Stimulated activated CD8-positive, alpha-beta memory T cell treated with anti-CD3 and anti-CD28 coated beads, Interleukin-15, amount 100 ng/mL, for 4 hours (primary cell): ENCODE data around the gene ING1.
"Not testable (repeated sequence)": the region's sequence is repeated elsewhere in the genome, so short reads cannot be mapped to it uniquely, and the experiment has no call there.

Experiments used
- DNase-seq, 2 donors: peaks; one replicate each; pipeline ENCODE4 v3.0.0-alpha.2; 2020; ENCODE audit warnings: low read depth in 2 of 2

ING1 gene

DNA sequence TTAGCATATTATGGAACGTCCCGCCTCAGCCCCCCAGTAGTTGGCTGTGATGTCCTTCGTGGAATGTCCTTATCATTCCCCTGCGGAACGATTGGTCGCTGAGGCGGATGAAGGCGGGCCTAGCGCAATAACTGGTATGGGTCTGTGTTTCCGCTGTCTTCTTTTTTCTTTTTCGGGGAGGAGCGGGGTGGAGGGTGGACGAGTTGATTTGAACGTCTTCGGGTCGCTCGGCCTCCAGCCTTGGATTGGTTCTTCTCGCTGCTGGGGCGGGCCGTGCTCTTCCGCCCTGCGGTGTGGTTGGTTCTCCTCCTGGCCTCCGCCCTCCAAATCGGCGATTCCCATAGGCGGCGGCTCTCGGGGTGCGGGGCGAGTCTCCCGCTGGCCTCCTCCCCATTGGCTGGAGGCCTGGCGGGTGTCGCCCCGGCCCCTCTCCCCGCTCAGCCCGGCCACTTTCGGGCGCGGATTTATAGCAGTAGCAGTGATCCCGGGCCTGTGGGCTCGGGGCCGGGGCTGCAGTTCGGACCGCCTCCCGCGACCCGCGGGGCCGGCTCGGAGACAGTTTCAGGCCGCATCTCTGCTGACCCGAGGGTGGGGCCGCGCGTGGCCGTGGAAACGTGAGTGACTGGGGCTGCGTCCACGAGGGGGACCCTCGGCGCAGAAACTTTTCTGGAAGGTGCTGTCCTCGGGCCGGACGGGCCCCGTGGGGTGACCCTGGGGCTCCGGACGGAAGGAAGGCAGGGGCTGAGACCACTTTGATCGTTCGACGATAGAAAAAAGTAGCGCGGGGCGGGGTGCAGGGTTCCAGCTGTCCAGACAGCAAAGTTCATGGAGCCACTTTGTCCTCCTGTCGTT, 2.1 kb downstream of the ING1 start:
- peak; percentile 91 to 95 for DNase-seq

DNA sequence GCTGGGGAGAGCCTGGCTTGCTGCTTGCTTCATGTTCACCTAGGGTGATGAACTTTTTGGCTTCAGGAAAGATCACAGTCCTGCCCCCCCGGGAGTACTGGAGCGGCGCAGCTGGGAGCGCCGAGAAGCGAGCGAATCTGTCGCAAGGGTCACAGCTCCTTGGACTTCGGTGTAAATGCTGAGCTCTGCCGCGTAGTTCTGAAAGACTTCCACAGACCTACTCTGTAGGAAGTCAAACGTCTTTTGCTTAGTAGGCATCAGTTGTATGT, 2.7 kb downstream of the ING1 start:
- no peak for DNase-seq

DNA sequence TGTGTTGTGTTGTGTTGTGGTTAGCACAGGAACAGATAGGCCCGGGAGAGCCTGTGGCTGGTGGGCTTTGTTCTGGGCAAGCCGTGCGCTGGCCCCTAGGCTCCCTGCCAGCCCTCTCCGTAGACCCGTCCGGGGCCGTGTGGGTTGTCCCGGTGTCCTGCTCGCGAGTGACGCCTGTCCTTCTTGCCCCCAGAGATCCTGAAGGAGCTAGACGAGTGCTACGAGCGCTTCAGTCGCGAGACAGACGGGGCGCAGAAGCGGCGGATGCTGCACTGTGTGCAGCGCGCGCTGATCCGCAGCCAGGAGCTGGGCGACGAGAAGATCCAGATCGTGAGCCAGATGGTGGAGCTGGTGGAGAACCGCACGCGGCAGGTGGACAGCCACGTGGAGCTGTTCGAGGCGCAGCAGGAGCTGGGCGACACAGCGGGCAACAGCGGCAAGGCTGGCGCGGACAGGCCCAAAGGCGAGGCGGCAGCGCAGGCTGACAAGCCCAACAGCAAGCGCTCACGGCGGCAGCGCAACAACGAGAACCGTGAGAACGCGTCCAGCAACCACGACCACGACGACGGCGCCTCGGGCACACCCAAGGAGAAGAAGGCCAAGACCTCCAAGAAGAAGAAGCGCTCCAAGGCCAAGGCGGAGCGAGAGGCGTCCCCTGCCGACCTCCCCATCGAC, 5.7 kb downstream of the ING1 start:
- no peak for DNase-seq

DNA sequence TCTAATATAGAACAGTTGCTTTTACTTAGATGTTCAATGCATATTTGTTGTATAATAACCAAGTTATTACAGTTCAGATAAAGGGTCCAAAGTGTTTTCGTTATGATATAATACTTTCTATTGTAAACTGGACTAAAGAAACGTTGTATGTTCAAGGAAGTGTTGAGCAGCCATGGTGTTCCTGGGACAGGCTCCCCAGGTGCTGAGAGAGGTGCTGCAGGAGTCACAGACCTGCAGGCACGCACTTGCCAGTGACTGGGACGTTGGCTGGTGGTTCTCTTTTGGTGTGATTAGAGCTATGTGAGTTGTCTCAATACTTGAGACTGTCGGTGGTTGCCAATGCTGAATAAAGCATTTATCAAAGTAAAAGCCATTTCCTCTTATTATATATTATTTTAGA, 9.5 kb downstream of the ING1 start:
- DNase-seq, result no peak

DNA sequence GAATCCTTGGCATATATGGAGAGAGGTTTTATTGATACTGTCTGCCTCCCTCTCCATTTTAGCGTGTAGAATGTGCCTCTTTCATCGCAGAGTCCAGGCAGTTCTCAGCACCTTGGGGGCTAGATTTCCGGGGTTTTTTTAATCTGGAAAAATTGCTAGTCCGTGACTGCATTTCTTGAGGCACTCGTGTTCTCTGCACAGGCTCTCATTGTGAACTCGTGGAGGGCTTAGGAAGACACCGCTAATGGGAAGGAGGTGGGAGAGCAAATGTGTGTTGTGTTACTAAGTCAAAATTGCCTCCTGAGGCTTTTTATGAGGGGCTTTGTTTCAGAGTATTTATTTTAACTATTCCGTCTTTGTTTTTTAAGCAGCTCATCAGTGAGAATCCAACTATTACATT, 10.1 kb downstream of the ING1 start:
- DNase-seq, result no peak

DNA sequence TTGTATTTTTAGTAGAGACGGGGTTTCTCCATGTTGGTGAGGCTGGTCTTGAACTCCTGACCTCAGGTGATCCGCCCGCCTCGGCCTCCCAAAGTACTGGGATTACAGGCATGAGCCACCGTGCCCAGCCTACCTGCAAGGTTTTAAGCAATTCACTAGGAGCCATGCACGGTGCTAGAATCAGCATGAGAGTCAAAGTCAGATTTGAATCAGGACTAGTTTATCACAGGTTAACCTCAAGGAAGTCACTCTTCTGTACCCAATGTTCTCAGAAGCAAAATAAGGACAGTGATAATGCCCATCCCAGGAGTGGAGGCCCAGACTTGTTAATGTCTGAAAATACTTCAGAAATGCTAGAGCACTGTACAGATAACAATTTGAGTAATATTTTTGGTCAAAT, 12.7 kb downstream of the ING1 start:
- DNase-seq, result not testable (repeated sequence)

DNA sequence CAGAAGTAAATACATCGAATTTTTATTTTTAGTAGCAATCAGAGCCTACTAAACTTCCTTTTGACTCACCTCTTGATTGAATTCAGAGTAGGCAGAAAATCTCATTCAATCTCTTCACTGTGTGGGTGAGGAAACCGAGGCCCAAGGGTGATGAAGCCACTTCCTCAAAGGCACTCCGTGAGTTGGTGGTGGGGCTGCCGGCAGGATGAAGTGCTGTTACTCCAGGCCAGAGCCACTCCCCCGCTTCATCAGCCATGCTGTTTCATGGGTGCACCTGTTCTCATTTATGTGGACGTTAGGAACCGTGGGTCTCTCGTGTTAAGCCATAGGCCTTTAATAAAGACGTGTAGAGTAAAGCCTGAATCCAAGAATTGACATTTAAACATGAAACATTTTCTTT, 13.2 kb downstream of the ING1 start:
- DNase-seq, result peak; percentile 35 to 44

DNA sequence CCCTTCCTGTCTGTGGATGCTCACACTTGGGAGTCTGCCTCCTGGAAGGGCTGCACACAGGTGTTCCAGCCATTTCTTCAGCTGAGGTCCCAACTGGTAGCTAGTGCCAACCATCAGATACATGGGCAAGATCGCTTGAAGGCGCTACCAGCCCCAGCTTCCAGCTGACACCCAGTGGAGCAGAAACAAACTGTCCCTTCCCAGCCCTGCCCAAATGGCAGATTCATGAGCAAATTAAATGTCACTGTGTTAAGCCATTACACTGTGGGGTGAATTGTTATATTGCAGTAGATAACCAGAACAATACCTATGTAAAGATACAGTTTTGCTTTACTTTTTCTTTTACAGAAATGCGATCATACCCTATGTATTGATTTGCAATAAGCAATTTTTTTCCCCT, 17.6 kb downstream of the ING1 start:
- DNase-seq, result no peak

DNA sequence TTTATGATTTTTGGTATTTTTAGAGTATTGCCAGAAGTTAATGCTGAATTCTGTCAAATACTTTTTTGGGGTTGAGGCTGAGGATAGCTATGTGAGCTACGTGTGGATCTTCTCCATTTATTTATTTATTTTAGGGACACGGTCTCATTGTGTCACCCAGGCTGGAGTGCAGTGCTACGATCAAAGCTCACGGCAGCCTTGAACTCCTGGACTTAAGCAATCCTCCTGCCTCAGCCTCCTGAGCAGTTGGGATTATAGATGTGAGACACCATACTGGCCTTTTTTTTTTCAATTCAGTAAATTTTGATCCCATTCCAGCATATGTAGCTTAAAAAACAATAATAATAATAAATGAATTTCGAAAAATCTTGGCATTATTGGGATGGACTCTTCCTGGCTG, 21.1 kb downstream of the ING1 start:
- DNase-seq, result no peak

DNA sequence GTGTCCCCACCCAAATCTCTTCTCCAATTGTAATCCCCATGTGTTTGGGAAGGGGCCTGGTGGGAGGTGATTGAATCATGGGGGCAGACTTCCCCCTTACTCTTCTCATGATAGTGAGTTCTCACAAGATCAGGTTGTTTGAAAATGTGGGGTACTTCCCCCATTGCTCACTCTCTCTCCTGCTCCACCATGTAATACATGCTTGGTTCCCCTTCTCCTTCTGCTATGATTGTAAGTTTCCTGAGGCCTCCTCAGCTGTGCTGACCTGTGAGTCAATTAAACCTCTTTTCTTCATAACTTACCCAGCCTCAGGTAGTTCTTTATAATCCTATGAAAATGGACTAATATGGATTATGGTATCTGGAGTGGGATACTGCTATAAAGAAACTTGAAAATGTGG, 24.1 kb downstream of the ING1 start:
- DNase-seq, result no peak

DNA sequence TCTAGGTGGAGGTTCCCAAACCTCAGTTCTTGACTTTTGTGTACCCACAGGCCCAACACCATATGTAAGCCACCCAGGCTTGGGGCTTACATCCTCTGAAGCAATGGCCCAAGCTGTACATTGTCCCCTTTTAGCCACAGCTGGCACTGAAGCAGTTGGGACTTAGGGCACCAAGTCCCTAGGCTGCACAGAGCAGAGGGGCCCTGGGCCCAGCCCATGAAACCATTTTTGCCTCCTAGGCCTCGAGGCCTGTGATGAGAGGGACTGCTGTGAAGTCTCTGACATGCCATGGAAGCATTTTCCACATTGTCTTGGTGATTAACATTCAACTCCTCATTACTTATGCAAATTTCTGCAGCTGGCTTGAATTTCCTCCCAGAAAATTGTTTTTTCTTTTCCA, 30.2 kb downstream of the ING1 start:
- DNase-seq, result no peak

DNA sequence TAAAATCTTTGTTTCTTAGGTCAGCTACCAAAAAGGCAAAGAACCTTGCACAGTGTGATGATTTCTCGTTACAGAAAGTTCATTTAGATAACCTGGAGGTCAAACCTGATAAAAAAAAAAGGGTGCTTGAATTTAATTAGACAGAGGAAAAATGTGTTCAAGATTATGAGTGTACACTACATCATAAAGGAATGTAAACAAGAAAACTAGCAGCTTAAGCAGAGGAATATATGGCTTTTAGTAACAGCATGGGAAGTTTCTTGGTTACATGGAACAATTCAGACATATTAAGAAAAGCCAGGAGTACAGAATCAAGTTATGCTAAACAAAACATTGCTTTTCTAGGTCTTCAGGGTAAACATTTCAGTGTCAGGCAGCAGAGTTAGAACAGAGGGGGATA, 32.9 kb downstream of the ING1 start:
- no peak for DNase-seq

DNA sequence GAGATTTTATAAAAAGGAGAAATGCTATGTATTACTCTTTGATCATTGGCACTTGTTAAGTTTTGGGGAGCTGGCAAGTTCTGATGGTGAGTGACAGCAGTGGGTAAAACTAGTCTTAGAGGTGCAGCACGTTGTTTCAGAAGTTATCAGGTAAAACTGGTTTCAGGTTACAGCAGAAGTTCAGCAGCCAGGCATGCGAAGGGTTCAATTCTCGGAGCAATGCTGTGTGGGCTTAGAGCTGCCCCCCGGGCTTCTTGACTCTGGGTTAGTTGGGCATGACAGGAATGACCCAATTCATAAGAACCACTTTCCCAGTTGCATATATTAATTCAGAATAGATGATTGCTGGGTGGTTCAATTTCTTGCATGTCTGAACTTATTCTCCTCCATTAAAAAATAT, 34.8 kb downstream of the ING1 start:
- no peak for DNase-seq

DNA sequence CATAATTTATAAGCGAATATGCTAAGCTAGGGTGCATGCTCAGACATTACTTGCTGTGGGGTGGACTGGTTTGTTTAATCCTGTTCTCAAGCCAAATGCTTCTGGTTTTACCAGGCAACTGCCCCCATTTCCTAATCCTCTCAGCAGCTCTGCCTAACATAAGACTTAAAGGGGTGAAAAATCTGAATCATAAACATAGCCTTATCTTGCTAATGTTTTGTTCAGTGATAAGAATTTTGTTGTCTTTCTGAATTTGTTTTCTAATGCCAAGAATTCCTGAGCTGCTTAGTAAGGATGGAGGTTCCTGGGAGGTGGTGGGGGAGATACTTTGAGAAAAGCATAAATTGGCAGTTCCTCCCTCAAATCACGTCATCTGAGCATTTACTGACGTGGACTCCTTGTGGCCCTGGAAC, 42.7 kb downstream of the ING1 start:
- no peak for DNase-seq

DNA sequence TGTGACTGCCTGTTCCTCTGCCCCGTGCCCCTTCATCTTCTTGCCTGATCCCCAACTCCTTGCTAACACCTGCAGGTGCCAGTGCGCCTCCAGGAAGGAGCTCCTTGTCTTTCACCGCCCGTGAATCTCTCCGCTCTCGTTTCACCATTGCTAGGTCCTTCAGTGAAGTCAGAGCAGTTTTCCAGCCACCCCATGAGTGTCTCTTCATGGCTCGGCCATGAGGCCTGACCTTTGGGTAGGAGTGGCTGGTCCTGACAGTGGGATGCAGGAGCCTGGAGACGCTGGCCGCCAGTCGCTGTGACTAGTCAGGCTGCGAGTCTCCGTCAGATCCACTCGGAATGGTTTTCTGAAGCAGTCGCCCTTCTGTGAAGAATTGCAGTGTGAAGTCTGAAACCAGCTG, 43.8 kb downstream of the ING1 start:
- DNase-seq, result no peak

DNA sequence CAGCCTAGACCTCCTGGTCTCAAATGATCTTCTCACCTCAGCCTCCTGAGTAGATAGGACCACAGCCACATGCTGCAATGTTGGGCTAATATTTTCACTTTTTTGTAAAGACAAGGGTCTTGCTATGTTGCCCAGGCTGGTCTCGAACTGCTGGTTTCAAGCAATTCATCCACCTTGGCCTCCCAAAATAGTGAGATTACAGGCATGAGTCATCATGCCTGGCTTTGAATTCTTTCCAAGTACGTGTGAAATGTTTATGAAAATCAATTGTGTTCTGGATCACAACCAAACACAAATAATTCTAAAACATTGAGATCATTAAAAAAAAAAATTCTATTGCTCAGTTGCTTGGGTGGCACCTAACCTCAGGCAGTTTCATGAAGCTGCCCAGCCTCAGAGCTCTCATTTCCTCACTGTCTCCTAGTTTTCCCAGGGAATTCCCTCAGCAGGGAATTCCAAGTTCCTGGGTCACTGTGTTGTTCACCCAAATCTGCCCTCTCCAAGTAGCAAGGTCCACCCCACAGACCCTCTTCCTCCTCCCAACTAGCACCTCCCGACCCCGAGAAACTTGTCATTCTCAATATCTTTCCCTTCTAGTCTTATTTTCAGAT, 44.8 kb downstream of the ING1 start:
- DNase-seq, result no peak

DNA sequence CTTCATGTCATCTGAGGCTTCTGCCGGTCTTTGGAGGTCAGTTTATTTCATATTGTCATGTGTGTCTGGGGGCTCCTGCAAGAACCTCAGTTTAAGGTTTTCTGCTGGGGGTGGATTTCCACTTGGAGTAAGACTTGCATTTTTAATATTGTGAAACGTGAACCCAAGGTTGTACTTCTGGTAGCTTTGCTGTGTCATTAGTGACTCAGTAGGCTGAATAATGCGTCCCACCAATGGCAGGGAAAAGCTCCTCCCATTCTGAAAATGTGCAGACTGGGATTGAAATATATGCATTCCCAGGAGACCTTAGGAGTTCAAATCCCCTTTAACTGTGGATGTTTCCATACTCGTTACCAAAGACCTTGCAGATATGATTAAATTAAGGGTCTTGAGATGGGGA, 46.2 kb downstream of the ING1 start:
- DNase-seq, result no peak

DNA sequence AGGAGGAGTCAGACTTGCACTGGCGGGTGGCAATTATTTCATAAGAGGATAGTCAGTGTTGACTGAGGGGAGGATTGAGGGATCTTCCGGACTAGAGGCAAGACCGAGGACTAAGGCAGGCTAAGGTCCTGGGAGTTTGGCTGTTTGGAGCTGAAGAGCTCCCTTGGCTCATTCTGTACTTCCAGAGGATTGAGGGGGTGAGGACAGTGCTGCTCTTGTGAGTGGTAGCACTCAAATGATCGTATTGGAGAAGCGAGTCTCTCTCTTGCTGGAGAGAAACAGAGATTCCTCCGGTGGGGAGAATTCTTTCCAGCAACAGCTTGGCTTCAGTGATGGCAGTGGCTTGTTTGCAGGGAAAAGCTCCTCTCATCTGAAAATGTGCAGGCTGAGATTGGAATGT, 47.1 kb downstream of the ING1 start:
- DNase-seq, result no peak

DNA sequence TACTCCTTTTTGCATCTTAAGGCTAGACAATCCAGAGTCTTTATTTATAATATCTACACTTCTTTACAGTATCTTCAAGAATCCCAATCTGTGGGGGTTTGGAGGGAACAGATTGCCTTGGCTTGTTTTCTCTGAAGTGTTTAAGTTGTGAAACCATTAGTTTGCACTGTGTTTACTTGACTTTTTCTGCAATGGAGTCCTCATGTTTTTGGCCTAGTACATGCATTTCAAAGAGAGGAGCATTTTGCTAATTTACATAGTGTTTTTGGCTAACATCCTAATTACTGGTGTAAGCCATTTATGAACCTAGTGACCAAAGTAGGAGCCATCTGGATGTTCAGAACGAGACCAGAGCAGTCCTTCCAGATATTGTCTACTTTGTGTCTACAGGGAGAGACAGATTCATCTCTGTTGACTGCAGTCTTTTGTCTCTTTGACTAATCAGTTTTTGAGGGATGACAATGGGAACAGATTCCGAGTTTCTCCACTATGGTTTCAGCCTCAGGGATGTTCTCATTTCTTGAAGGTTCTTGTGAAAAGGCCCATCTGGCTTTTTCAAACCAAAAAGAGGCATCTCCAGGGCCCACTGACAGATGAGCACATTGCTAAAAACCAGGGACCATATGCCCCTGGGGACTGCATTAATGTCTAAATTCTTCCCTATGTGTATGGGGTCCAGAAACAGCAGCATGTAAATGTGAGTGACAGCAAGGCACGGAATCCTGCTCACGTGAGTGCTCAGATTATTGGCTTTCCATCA, 53.4 kb downstream of the ING1 start:
- no peak for DNase-seq

DNA sequence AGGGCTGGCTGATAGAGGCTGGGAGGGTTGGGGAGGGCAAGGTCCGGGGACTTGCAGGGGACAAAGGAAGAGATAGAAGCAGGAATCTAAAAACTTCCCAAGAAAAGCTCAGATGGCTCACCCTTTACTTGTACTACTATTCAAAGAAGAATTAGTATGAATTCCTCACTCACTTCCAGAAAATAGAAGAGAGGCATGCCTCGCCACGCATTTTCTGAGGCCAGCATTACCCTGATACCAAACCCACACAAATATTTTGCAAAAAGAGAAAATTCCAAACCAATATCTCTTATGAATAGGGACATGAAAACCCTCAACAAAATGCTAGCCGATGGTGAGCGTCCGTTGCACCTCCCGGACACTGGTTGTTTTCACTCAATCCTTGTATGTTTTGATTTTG, 54.0 kb downstream of the ING1 start:
- no peak for DNase-seq

DNA sequence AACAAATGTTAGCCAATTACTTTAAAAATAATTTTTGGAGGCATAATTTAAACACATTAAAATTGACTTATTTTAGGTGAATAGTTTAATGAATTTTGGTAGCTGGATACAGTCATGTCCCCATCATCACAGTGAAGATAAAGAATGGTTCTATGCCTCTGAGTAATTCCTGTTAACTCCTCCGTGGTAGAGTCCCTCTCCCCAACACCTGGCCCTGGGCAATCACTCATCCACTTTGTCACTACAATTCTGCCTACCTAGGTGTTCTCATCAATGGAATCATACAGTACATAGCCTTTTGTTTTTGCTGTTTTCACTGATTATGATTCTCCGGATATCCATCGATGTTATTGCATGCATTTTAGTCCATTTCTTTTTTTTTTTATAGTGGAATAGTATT, 55.6 kb downstream of the ING1 start:
- DNase-seq, result no peak

DNA sequence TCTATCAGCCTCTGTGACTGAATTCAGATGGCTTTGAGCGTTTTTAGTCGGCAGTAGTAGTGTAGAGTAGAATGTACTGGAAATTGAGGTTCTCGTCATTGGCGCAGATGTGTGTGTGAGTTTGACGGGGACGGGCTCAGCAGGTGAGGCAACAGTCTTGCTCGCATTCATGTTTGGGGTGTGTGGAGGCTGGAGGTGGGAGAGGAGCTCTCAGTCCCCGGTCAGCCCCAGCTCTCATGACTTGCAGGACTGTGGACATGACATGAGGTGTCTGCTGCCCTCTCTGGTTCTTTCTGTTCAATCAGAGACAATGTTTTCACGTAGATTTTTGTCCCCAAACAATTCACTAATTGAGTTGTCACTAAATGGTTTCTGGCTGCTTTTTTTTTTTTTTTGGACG, 57.2 kb downstream of the ING1 start:
- no peak for DNase-seq

DNA sequence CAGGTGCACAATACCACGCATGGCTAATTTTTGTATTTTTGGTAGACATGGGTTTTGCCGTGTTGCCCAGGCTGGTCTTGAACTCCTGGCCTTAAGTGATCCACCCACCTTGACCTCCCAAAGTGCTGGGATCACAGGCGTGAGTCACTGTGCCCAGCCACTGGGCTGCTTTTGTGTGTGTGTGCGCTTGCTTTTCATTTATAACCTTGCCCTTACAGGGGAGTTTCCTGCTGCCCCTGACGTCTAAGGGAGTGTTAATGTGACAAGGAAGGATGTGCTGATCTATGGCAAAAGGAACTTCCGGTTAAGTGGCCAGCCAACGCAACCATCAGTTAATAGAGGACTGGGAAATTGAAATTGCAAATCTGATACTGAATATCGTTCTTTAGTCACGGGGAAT, 57.7 kb downstream of the ING1 start:
- no peak for DNase-seq
